CD14-positive monocyte (primary cell): Measurements from ENCODE around the gene TMEM151B. TPM values are rescaled to one million over a fixed set of nuclear protein-coding genes. Genes with fewer than 3 reads are reported as not detected.

Experiments used
- DNase-seq, 3 donors: peaks; one replicate each; pipeline ENCODE4 v3.0.0-alpha.2; 2011 to 2022
- H2AFZ ChIP-seq: 2 replicates; pipeline ENCODE4 v1.6.0; 2012; ENCODE audit warnings: mild to moderate bottlenecking, low read depth, low read length, inconsistent platforms; ENCODE audit not compliant: insufficient read depth, poor library complexity, severe bottlenecking
- H3K27ac ChIP-seq, 2 donors: 1 replicate in 1 of 2; 2 replicates in 1 of 2; pipeline ENCODE4 v1.5.1; 2012 to 2013; ENCODE audit warnings: low read length in 2 of 2, control low read depth in 1 of 2, inconsistent platforms in 1 of 2, low read depth in 1 of 2, mild to moderate bottlenecking in 1 of 2
- H3K27me3 ChIP-seq, 2 donors: one replicate each; pipeline versions ENCODE4 v1.6.0 to v1.6.1; 2011 to 2013; ENCODE audit warnings: low read length in 2 of 2; ENCODE audit not compliant: control insufficient read depth in 2 of 2, insufficient read depth in 2 of 2
- H3K36me3 ChIP-seq, 2 donors: replicated peaks in 1 of 2; 1 replicate in 1 of 2; 2 replicates in 1 of 2; pipeline versions ENCODE4 v1.5.1 to v1.6.1; 2012 to 2013; ENCODE audit warnings: low read length in 2 of 2, control low read depth in 1 of 2, inconsistent platforms in 1 of 2, mild to moderate bottlenecking in 1 of 2; ENCODE audit not compliant: insufficient read depth in 2 of 2, control insufficient read depth in 1 of 2
- H3K4me1 ChIP-seq, 2 donors: 1 replicate in 1 of 2; 2 replicates in 1 of 2; pipeline versions ENCODE4 v1.5.1 to v1.6.1; 2012 to 2013; ENCODE audit warnings: low read length in 2 of 2, control low read depth in 1 of 2, inconsistent platforms in 1 of 2, mild to moderate bottlenecking in 1 of 2, moderate library complexity in 1 of 2; ENCODE audit not compliant: insufficient read depth in 2 of 2, control insufficient read depth in 1 of 2
- H3K4me2 ChIP-seq: replicated peaks from 2 replicates; pipeline ENCODE3; 2012; ENCODE audit warnings: low read length, moderate library complexity, mild to moderate bottlenecking; ENCODE audit not compliant: poor library complexity, severe bottlenecking; ENCODE audit errors: extremely low read depth
- H3K4me3 ChIP-seq, 3 experiments: fragments of 200-600 bp in 1 of 3; sonication (generic) in 1 of 3; replicated peaks in 1 of 3; 1 replicate in 2 of 3; 2 replicates in 1 of 3; pipeline ENCODE4 v1.5.1; 2011 to 2013; ENCODE audit warnings: low read length in 3 of 3, mild to moderate bottlenecking in 3 of 3, control low read depth in 2 of 3, low read depth in 2 of 3, inconsistent platforms in 1 of 3, moderate library complexity in 1 of 3
- H3K79me2 ChIP-seq: 2 replicates; pipeline ENCODE4 v1.6.0; 2012; ENCODE audit warnings: mild to moderate bottlenecking, control low read depth, inconsistent platforms, low read length, moderate library complexity; ENCODE audit not compliant: insufficient read depth
- H3K9ac ChIP-seq: 2 replicates; pipeline ENCODE4 v1.6.0; 2017; ENCODE audit warnings: low read length, mild to moderate bottlenecking; ENCODE audit not compliant: insufficient read depth, poor library complexity, severe bottlenecking
- H3K9me3 ChIP-seq, 2 donors: replicated peaks in 1 of 2; 1 replicate in 1 of 2; 2 replicates in 1 of 2; pipeline versions ENCODE4 v1.5.1 to v1.6.1; 2012 to 2013; ENCODE audit warnings: low read length in 2 of 2, control low read depth in 1 of 2; ENCODE audit not compliant: control insufficient read depth in 1 of 2, insufficient read depth in 1 of 2
- H4K20me1 ChIP-seq: 2 replicates; pipeline ENCODE4 v1.6.0; 2012; ENCODE audit warnings: mild to moderate bottlenecking, low read length, control low read depth, moderate library complexity; ENCODE audit not compliant: insufficient read depth
- H3K27ac Mint-ChIP-seq, 7 donors: one replicate each; pipeline ENCODE4 v1.8.0; 2020; ENCODE audit warnings: mild to moderate bottlenecking in 7 of 7, mixed read lengths in 7 of 7, moderate library complexity in 6 of 7, inconsistent platforms in 2 of 7
- H3K27me3 Mint-ChIP-seq, 3 donors: one replicate each; pipeline ENCODE4 v1.8.0; 2021 to 2022; ENCODE audit warnings: low read depth in 3 of 3, mild to moderate bottlenecking in 3 of 3, mixed read lengths in 3 of 3, moderate library complexity in 3 of 3, inconsistent platforms in 1 of 3
- H3K36me3 Mint-ChIP-seq, 2 donors: one replicate each; pipeline ENCODE4 v1.8.0; 2020; ENCODE audit warnings: mixed read lengths in 2 of 2, inconsistent platforms in 1 of 2, mild to moderate bottlenecking in 1 of 2
- H3K4me1 Mint-ChIP-seq: one replicate; pipeline ENCODE4 v1.8.0; 2020; ENCODE audit warnings: mild to moderate bottlenecking, mixed read lengths
- H3K4me3 Mint-ChIP-seq, 2 donors: one replicate each; pipeline ENCODE4 v1.8.0; 2020; ENCODE audit warnings: mild to moderate bottlenecking in 2 of 2, mixed read lengths in 2 of 2, moderate library complexity in 1 of 2
- H3K9me3 Mint-ChIP-seq, 7 donors: one replicate each; pipeline ENCODE4 v1.8.0; 2020 to 2022; ENCODE audit warnings: mixed read lengths in 7 of 7, mild to moderate bottlenecking in 6 of 7, moderate library complexity in 6 of 7, inconsistent platforms in 2 of 7
- WGBS: methylation state at CpG from one replicate; pipeline ENCODE4 v1.1.5; 2013; ENCODE audit warnings: missing lambda C conversion rate; ENCODE audit not compliant: insufficient coverage; 5-methylcytosine and 5-hydroxymethylcytosine counted together
- intact Hi-C, 2 donors: fragments of 100-400 bp; cut with micrococcal nuclease; formaldehyde crosslinking; loops; one replicate each; pipeline versions ENCODE4 v1.15.0 to v1.15.1; 2023
- polyA plus RNA-seq, 3 donors: library from polyadenylated mRNA; depleted of rRNA in 1 of 3; unstranded in 2 of 3; stranded (reverse) in 1 of 3; fragments of 300-500 nt in 2 of 3; fragments of >200 nt in 1 of 3; fragmentation: Illumina TruSeq in 2 of 3; gene quantifications; 1 replicate in 2 of 3; 2 replicates in 1 of 3; pipeline ENCODE4 v1.2.3, GENCODE V29; 2012 to 2021
- TF ChIP-seq, protein P1 (sequence below): fragments of 200-600 bp; IDR thresholded peaks from one replicate; pipeline ENCODE4 v1.8.0; 2022; ENCODE audit warnings: antibody characterized with exemption, mild to moderate bottlenecking

TMEM151B gene
- polyA plus RNA-seq, 3 donors: not detected

- no peak overlapping the region for H3K9ac ChIP-seq
- Mint-ChIP-seq H3K4me3 (no peak overlapping the region), H3K9me3 (peaks cover 6 to 13% (median 9%) of the 10 kb centered on the region in 7 donors), H3K27me3 (peaks cover 0 to 4% (median 1%) of the 10 kb centered on the region in 3 donors), H3K36me3 (no peaks in the 10 kb centered on the region), H3K4me1 (no peaks in the 10 kb centered on the region), H3K27ac (no peak overlapping the region)
- H3K4me2 ChIP-seq: no peak overlapping the region
- no peak overlapping the region for H3K27ac ChIP-seq
- WGBS: 94% methylated on average over 2 of the region's 4 CpGs
- no peak overlapping the region for H2AFZ ChIP-seq
- H3K79me2 ChIP-seq: no peaks in the 10 kb centered on the region
- intact Hi-C loops: no loop called here
- H4K20me1 ChIP-seq: no peaks in the 10 kb centered on the region
- H3K27me3 ChIP-seq: no peaks in the 10 kb centered on the region
- DNase-seq: no peak
- no peaks in the 10 kb centered on the region for H3K4me1 ChIP-seq
- H3K9me3 ChIP-seq: peaks cover 10 to 11% of the 10 kb centered on the region in 2 donors
- TF ChIP-seq, protein P1, sequence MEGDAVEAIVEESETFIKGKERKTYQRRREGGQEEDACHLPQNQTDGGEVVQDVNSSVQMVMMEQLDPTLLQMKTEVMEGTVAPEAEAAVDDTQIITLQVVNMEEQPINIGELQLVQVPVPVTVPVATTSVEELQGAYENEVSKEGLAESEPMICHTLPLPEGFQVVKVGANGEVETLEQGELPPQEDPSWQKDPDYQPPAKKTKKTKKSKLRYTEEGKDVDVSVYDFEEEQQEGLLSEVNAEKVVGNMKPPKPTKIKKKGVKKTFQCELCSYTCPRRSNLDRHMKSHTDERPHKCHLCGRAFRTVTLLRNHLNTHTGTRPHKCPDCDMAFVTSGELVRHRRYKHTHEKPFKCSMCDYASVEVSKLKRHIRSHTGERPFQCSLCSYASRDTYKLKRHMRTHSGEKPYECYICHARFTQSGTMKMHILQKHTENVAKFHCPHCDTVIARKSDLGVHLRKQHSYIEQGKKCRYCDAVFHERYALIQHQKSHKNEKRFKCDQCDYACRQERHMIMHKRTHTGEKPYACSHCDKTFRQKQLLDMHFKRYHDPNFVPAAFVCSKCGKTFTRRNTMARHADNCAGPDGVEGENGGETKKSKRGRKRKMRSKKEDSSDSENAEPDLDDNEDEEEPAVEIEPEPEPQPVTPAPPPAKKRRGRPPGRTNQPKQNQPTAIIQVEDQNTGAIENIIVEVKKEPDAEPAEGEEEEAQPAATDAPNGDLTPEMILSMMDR: no peak
- H3K4me3 ChIP-seq: no peak overlapping the region
- no peaks in the 10 kb centered on the region for H3K36me3 ChIP-seq
Measured at GRCh38 chr6:44352259-44352658, 82.0 kb downstream of the TMEM151B start.

GRCh38 chr6:44353336-44353735, 83.1 kb downstream of the TMEM151B start:
- Mint-ChIP-seq H3K4me3 (no peak overlapping the region), H3K9me3 (peaks cover 6 to 16% (median 9%) of the 10 kb centered on the region in 7 donors), H3K36me3 (no peaks in the 10 kb centered on the region), H3K4me1 (no peaks in the 10 kb centered on the region), H3K27ac (no peak overlapping the region), H3K27me3 (peaks cover 0 to 4% (median 3%) of the 10 kb centered on the region in 3 donors)
- no peak overlapping the region for H2AFZ ChIP-seq
- intact Hi-C loops: no loop called here
- no peak overlapping the region for H3K4me2 ChIP-seq
- no peaks in the 10 kb centered on the region for H3K79me2 ChIP-seq
- no peak overlapping the region for H3K27ac ChIP-seq
- no peaks in the 10 kb centered on the region for H4K20me1 ChIP-seq
- no peaks in the 10 kb centered on the region for H3K36me3 ChIP-seq
- H3K9me3 ChIP-seq: peaks cover 10 to 11% of the 10 kb centered on the region in 2 donors
- DNase-seq: no peak
- no CpG with 5 or more reads among the region's 2 CpGs for WGBS
- H3K9ac ChIP-seq: no peak overlapping the region
- TF ChIP-seq, protein P1: no peak
- H3K4me3 ChIP-seq: no peak overlapping the region
- H3K4me1 ChIP-seq: no peaks in the 10 kb centered on the region
- no peaks in the 10 kb centered on the region for H3K27me3 ChIP-seq
